HG03060 (cell line): ENCODE data around the gene CCK.

Source experiments
- ATAC-seq: cut with Tn5 transposase; IDR thresholded peaks from one replicate; pipeline ENCODE4 v1.9.1; 2021; ENCODE audit warnings: low read depth, moderate number of reproducible peaks; ENCODE audit not compliant: unreplicated experiment

Gene CCK

GRCh38 chr3:42270561-42270960, 4.6 kb upstream of the CCK start:
- ATAC-seq: no peak

GRCh38 chr3:42269647-42270046, 3.7 kb upstream of the CCK start:
- no peak for ATAC-seq

GRCh38 chr3:42267878-42268277, 1.9 kb upstream of the CCK start:
- ATAC-seq: no peak

- no peak for ATAC-seq
These were observed 660 bp downstream of the CCK start for GRCh38 chr3:42265059-42265991.

GRCh38 chr3:42264399-42265058, 1.5 kb downstream of the CCK start:
- no peak for ATAC-seq

GRCh38 chr3:42263354-42264346, 2.3 kb downstream of the CCK start:
- ATAC-seq: no peak

GRCh38 chr3:42262525-42262924, 3.5 kb downstream of the CCK start:
- no peak for ATAC-seq

GRCh38 chr3:42257007-42257406, 9.0 kb downstream of the CCK start:
- ATAC-seq: no peak

- no peak for ATAC-seq
These were observed 9.7 kb downstream of the CCK start for GRCh38 chr3:42256135-42256819.

- ATAC-seq: no peak
These were observed 11.4 kb downstream of the CCK start for GRCh38 chr3:42254566-42254965.

GRCh38 chr3:42250761-42251160, 15.2 kb downstream of the CCK start:
- no peak for ATAC-seq

- no peak for ATAC-seq
These were observed 18.4 kb downstream of the CCK start for GRCh38 chr3:42247576-42248027.

- no peak for ATAC-seq
These were observed 19.9 kb downstream of the CCK start for GRCh38 chr3:42246091-42246490.

- no peak for ATAC-seq
These were observed 29.4 kb downstream of the CCK start for GRCh38 chr3:42236611-42237010.

GRCh38 chr3:42235532-42235931, 30.5 kb downstream of the CCK start:
- ATAC-seq: no peak

GRCh38 chr3:42230860-42231259, 35.1 kb downstream of the CCK start:
- no peak for ATAC-seq

GRCh38 chr3:42229942-42230688, 35.9 kb downstream of the CCK start:
- ATAC-seq: no peak

- ATAC-seq: no peak
These were observed 36.6 kb downstream of the CCK start for GRCh38 chr3:42229266-42229941.

GRCh38 chr3:42228796-42229195, 37.2 kb downstream of the CCK start:
- ATAC-seq: no peak
